ENCODE results near the gene MAPK11. TPM values are rescaled to one million over a fixed set of nuclear protein-coding genes. Genes with fewer than 3 reads are reported as not detected.

Gene MAPK11
- total and polyA plus RNA-seq, 10 of the 15 experiments (the other 5 are each of a cell fraction or from before 2014, with no cell fraction given), result 0.05 to 12.8 (median 3.7) TPM

GRCh38 chr22:50284479-50284878 lies 14.3 kb upstream of the MAPK11 start:
- Histone ChIP-seq H3K4me2 (ENCODE audit: control insufficient read depth, insufficient read depth) (no peak overlapping the region), H3K27me3 (replicated peaks in 1 of 2; ENCODE audit: control insufficient read depth in 2 of 2, insufficient read depth in 2 of 2, low read length in 1 of 2) (no peaks in the 10 kb centered on the region), H3K9me3 (replicated peaks; ENCODE audit: control insufficient read depth, insufficient read depth, low read length) (no peaks in the 10 kb centered on the region), H3K4me1 (ENCODE audit: control insufficient read depth, insufficient read depth, low read length) (no peaks in the 10 kb centered on the region), H3K9ac (ENCODE audit: control insufficient read depth, insufficient read depth, low read length) (no peak overlapping the region), H3K79me2 (ENCODE audit: control insufficient read depth, insufficient read depth, low read length) (no peaks in the 10 kb centered on the region), H3K27ac (ENCODE audit: control insufficient read depth, insufficient read depth) (no peak overlapping the region), H2AFZ (ENCODE audit: control insufficient read depth, low read depth, low read length) (no peak overlapping the region), H3K36me3 (ENCODE audit: control insufficient read depth in 2 of 2, insufficient read depth in 2 of 2, low read length in 1 of 2) (peaks cover 0 to 48% of the 10 kb centered on the region in 2 experiments; a peak in 3 of 4 replicates), H4K20me1 (ENCODE audit: control insufficient read depth, insufficient read depth) (no peaks in the 10 kb centered on the region), H3K4me3 (no peak overlapping the region)
- ChIA-PET RAD21 (ENCODE audit: unreplicated experiment) (no interaction called here), CTCF (no interaction called here), SMC1A (ENCODE audit: uncharacterized antibody, unreplicated experiment) (no interaction called here), POLR2A (no interaction called here)
- DNase-seq (ENCODE audit: low read depth, low spot score) (no peak), ATAC-seq (no peak), FAIRE-seq (no peak)
- BruUV-seq (replicated peaks), result no TSS peak
- 73% methylated on average over 13 of the region's 13 CpGs for WGBS (ENCODE audit: insufficient coverage, insufficient replicate concordance, low lambda C conversion rate, missing lambda C conversion rate)
- TF ChIP-seq POLR2A (IDR thresholded peaks at IDR 0.05; ENCODE audit: low read depth, low read length) (0 out of 2 replicates have a peak, but pooled peaks have one; percentile 8), RBBP5 (conservative IDR thresholded peaks at IDR 0.05) (no peak), SMAD1 (IDR thresholded peaks at IDR 0.05; ENCODE audit: low read depth, partially characterized antibody) (no peak), PAX8 (IDR thresholded peaks at IDR 0.05) (no peak), POLR2AphosphoS5 (IDR thresholded peaks at IDR 0.05; ENCODE audit: low read length) (0 out of 2 replicates have a peak, but pooled peaks have one; percentile 30)
- in situ Hi-C loops (cut with MboI) (no loop called here), intact Hi-C loops (cut with micrococcal nuclease; ENCODE audit: unreplicated experiment) (no loop called here)

- H3K27ac ChIP-seq (ENCODE audit: control insufficient read depth, insufficient read depth), result no peak overlapping the region
- DNase-seq (ENCODE audit: low read depth, low spot score) (no peak), FAIRE-seq (no peak), ATAC-seq (no peak)
- no TSS peak for BruUV-seq (replicated peaks)
- RAD21 ChIA-PET (ENCODE audit: unreplicated experiment), result no interaction called here
- H3K27me3 ChIP-seq (replicated peaks in 1 of 2; ENCODE audit: control insufficient read depth in 2 of 2, insufficient read depth in 2 of 2, low read length in 1 of 2), result no peaks in the 10 kb centered on the region
- no peaks in the 10 kb centered on the region for H4K20me1 ChIP-seq (ENCODE audit: control insufficient read depth, insufficient read depth)
- in situ Hi-C loops (cut with MboI) (no loop called here), intact Hi-C loops (cut with micrococcal nuclease; ENCODE audit: unreplicated experiment) (no loop called here)
- CTCF ChIA-PET, result no interaction called here
- WGBS (ENCODE audit: insufficient coverage, insufficient replicate concordance, low lambda C conversion rate, missing lambda C conversion rate), result 93% methylated on average over 14 of the region's 30 CpGs
- H3K4me2 ChIP-seq (ENCODE audit: control insufficient read depth, insufficient read depth), result no peak overlapping the region
- H3K36me3 ChIP-seq (ENCODE audit: control insufficient read depth in 2 of 2, insufficient read depth in 2 of 2, low read length in 1 of 2), result peaks cover 0 to 46% of the 10 kb centered on the region in 2 experiments; a peak in 3 of 4 replicates
- no peak overlapping the region for H3K9ac ChIP-seq (ENCODE audit: control insufficient read depth, insufficient read depth, low read length)
- H3K9me3 ChIP-seq (replicated peaks; ENCODE audit: control insufficient read depth, insufficient read depth, low read length), result no peaks in the 10 kb centered on the region
- H3K4me3 ChIP-seq, result no peak overlapping the region
- H3K4me1 ChIP-seq (ENCODE audit: control insufficient read depth, insufficient read depth, low read length), result no peaks in the 10 kb centered on the region
- H2AFZ ChIP-seq (ENCODE audit: control insufficient read depth, low read depth, low read length), result no peak overlapping the region
- no peaks in the 10 kb centered on the region for H3K79me2 ChIP-seq (ENCODE audit: control insufficient read depth, insufficient read depth, low read length)
- SMC1A ChIA-PET (ENCODE audit: uncharacterized antibody, unreplicated experiment), result no interaction called here
- POLR2A ChIA-PET, result no interaction called here
- TF ChIP-seq CTCF (IDR thresholded peaks at IDR 0.05 in 2 of 3, conservative IDR thresholded peaks at IDR 0.05 in 1 of 3; ENCODE audit: control insufficient read depth in 2 of 3, extremely low read depth in 1 of 3, insufficient read depth in 1 of 3, low read depth in 3 of 3, low read length in 3 of 3) (no peak), BCLAF1 (IDR thresholded peaks at IDR 0.05) (no peak), SIX5 (IDR thresholded peaks at IDR 0.05; ENCODE audit: low read depth, low read length, severe bottlenecking) (no peak), JUNB (IDR thresholded peaks at IDR 0.05) (no peak), CREB1 (IDR thresholded peaks at IDR 0.05; ENCODE audit: low read depth) (no peak), EP300 (IDR thresholded peaks at IDR 0.05; ENCODE audit: borderline replicate concordance in 1 of 2, control insufficient read depth in 1 of 2, low read depth in 2 of 2, low read length in 2 of 2) (no peak), TARDBP (IDR thresholded peaks at IDR 0.05; ENCODE audit: borderline replicate concordance) (no peak), BMI1 (IDR thresholded peaks at IDR 0.05; ENCODE audit: borderline replicate concordance) (no peak), EGR1 (IDR thresholded peaks at IDR 0.05; ENCODE audit: borderline replicate concordance in 1 of 2, low read depth in 2 of 2, low read length in 2 of 2) (no peak)
Measured at GRCh38 chr22:50283821-50284220, 13.6 kb upstream of the MAPK11 start.

Data from GM12878 (cell line).